Uterus (tissue), 4 donors: ENCODE results near the gene TNIP1. TPM values are rescaled to one million over a fixed set of nuclear protein-coding genes. Genes with fewer than 3 reads are reported as not detected.
A peak's percentile ranks its signal among the peaks of the same experiment; 100 is the strongest.

Experiments used
- DNase-seq, 2 donors: peaks; one replicate each; pipeline ENCODE4 v3.0.0-alpha.2; 2019 to 2020
- H3K27ac ChIP-seq, 2 donors: fragments of 200-600 bp; sonication (generic); 1 replicate in 1 of 2; 2 replicates in 1 of 2; pipeline ENCODE4 v1.5.1; 2016 to 2018
- H3K27me3 ChIP-seq, 2 donors: fragments of 200-600 bp; sonication (generic); one replicate each; pipeline ENCODE4 v1.5.1; 2018 to 2019; ENCODE audit warnings: control low read depth in 1 of 2
- H3K36me3 ChIP-seq, 2 donors: fragments of 200-600 bp; sonication (generic); one replicate each; pipeline ENCODE4 v1.5.1; 2019; ENCODE audit warnings: control low read depth in 1 of 2
- H3K4me1 ChIP-seq, 2 donors: fragments of 200-600 bp; sonication (generic); one replicate each; pipeline ENCODE4 v1.5.1; 2018 to 2019; ENCODE audit warnings: control low read depth in 1 of 2
- H3K4me3 ChIP-seq, 2 donors: fragments of 200-600 bp; sonication (generic); 1 replicate in 1 of 2; 2 replicates in 1 of 2; pipeline ENCODE4 v1.5.1; 2018 to 2019; ENCODE audit warnings: mild to moderate bottlenecking in 1 of 2
- H3K9me3 ChIP-seq, 2 donors: fragments of 200-600 bp; sonication (generic); one replicate each; pipeline ENCODE4 v1.5.1; 2019; ENCODE audit warnings: control low read depth in 1 of 2
- POLR2A ChIP-seq, 2 donors: fragments of 450-650 bp; IDR thresholded peaks; one replicate each; pipeline ENCODE4 v1.6.1; 2016; ENCODE audit warnings: antibody characterized with exemption in 2 of 2, mild to moderate bottlenecking in 1 of 2, moderate library complexity in 1 of 2
- intact Hi-C: fragments of 100-400 bp; cut with DNase I; formaldehyde crosslinking; loops from one replicate; pipeline ENCODE4 v1.15.1; 2023; ENCODE audit warnings: low total_unique reads
- total RNA-seq, 4 donors: library from RNA; depleted of rRNA in 3 of 4; stranded (reverse); fragments of >200 nt in 3 of 4; gene quantifications; one replicate each; pipeline versions ENCODE4 v1.1.0 to v1.2.4, GENCODE V29; 2014 to 2023
- TF ChIP-seq, protein P1 (sequence below), 4 experiments: fragments of 200-600 bp in 2 of 4; fragments of 450-650 bp in 2 of 4; sonication (generic) in 2 of 4; IDR thresholded peaks; one replicate each; pipeline ENCODE4 v1.5.1; 2016 to 2019; ENCODE audit warnings: antibody characterized with exemption in 4 of 4, mild to moderate bottlenecking in 2 of 4, moderate library complexity in 1 of 4
- donor health status: DM: yes; HTN: yes; CAD: no.

The TNIP1 gene
- total RNA-seq, 4 donors from 2014 or later, result 35.6 to 70.8 (median 50.7) TPM

DNA sequence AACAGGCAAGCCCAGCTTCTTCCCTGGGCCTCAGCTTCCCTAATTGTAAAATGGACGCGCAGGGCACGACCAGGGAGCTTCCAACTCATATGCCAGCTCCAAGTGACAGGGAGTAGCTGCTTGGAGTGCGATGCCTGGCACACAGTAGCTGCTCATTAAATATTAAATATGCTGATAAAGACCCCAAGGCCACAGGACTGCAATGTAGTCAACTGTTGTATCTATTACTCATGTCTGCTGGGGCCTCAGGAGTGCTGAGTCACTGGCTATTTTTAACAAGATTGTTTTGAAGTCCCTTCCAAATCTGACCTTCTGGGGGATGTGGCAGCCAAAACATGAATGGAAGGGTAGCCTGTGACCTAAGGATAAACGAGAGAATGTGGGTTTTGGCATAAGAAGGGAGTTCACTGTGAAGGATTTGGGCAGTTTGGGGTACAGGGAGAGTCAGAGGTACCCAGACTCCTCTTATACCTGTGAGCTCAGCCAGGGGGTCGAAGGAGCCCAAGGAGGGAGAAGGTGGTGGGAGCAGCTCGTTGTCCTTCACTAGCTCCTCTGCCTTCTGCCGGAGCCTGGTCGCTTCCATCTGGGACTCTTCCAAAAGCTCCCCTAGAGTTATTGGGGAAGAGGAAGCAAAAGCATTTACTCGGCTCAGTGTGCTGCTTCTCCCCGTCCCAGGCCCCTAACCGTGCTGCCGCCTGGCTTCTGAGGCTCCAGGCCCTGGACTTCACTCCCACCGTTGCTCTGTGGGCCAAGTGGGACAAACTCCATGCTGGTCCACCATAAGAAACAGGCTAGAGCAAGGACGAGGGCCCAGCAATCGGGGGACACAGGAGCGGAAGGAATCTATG lies 17.5 kb downstream of the TNIP1 start:
- intact Hi-C loops, result no loop called here
- no peak overlapping the region for H3K4me3 ChIP-seq
- TF ChIP-seq, protein P1, sequence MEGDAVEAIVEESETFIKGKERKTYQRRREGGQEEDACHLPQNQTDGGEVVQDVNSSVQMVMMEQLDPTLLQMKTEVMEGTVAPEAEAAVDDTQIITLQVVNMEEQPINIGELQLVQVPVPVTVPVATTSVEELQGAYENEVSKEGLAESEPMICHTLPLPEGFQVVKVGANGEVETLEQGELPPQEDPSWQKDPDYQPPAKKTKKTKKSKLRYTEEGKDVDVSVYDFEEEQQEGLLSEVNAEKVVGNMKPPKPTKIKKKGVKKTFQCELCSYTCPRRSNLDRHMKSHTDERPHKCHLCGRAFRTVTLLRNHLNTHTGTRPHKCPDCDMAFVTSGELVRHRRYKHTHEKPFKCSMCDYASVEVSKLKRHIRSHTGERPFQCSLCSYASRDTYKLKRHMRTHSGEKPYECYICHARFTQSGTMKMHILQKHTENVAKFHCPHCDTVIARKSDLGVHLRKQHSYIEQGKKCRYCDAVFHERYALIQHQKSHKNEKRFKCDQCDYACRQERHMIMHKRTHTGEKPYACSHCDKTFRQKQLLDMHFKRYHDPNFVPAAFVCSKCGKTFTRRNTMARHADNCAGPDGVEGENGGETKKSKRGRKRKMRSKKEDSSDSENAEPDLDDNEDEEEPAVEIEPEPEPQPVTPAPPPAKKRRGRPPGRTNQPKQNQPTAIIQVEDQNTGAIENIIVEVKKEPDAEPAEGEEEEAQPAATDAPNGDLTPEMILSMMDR (IDR thresholded peaks at IDR 0.05), result no peak
- TF ChIP-seq POLR2A (IDR thresholded peaks at IDR 0.05), result no peak
- no peaks in the 10 kb centered on the region for H3K27me3 ChIP-seq
- peak; percentile 48 to 65 for DNase-seq
- H3K36me3 ChIP-seq, result no peaks in the 10 kb centered on the region
- no peaks in the 10 kb centered on the region for H3K9me3 ChIP-seq
- H3K4me1 ChIP-seq, result peaks cover 0 to 14% of the 10 kb centered on the region in 2 donors
- H3K27ac ChIP-seq, result peak overlapping the region; percentile 71 to 78

DNA sequence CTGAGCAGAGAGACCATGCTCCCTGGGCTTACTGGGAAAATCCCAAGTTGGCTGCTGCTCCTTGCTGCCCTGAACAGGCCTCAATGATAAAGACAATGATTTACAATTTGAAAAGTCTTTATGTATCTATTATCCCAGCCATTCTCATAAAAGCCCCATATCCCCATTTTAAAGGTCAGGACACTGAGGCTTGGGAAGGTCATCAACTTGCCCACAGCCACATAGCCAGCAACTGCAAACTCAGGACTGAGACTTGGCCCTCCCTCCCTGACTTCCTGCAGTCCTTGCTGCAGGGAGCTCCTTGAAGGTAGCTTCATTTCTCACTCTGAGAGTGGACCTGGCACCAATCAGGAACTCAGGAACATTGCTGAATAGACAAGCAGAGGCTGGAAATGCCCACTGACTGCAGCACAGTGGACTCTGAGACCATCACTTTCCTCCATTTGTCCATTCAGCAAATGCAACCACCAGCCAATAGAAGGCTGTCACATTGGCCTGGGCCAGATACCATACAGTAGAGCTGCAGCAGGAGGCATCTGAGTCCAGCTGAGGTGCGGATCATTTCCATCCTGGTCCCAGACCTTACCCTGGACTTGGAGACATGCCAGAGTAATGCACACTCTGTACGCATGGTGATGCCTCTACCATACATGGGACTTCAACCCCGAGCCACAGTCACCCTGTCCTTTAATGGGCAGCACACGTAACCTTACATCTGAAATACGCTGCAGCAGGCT lies 18.3 kb downstream of the TNIP1 start:
- Histone ChIP-seq H3K4me1 (peaks cover 0 to 13% of the 10 kb centered on the region in 2 donors), H3K27ac (peak overlapping the region; percentile 71 to 78), H3K27me3 (no peaks in the 10 kb centered on the region), H3K4me3 (no peak overlapping the region), H3K36me3 (no peaks in the 10 kb centered on the region), H3K9me3 (no peaks in the 10 kb centered on the region)
- TF ChIP-seq, protein P1 (IDR thresholded peaks at IDR 0.05), result no peak
- no peak for TF ChIP-seq POLR2A (IDR thresholded peaks at IDR 0.05)
- DNase-seq, result no peak
- intact Hi-C loops, result no loop called here

GRCh38 chr5:151060742-151061141 lies 20.1 kb downstream of the TNIP1 start:
- no peak for TF ChIP-seq POLR2A (IDR thresholded peaks at IDR 0.05)
- no peaks in the 10 kb centered on the region for H3K9me3 ChIP-seq
- peaks cover 0 to 13% of the 10 kb centered on the region in 2 donors for H3K4me1 ChIP-seq
- H3K36me3 ChIP-seq, result no peaks in the 10 kb centered on the region
- no peak for DNase-seq
- no peak overlapping the region for H3K4me3 ChIP-seq
- intact Hi-C loops, result no loop called here
- H3K27me3 ChIP-seq, result no peaks in the 10 kb centered on the region
- H3K27ac ChIP-seq, result no peak overlapping the region

DNA sequence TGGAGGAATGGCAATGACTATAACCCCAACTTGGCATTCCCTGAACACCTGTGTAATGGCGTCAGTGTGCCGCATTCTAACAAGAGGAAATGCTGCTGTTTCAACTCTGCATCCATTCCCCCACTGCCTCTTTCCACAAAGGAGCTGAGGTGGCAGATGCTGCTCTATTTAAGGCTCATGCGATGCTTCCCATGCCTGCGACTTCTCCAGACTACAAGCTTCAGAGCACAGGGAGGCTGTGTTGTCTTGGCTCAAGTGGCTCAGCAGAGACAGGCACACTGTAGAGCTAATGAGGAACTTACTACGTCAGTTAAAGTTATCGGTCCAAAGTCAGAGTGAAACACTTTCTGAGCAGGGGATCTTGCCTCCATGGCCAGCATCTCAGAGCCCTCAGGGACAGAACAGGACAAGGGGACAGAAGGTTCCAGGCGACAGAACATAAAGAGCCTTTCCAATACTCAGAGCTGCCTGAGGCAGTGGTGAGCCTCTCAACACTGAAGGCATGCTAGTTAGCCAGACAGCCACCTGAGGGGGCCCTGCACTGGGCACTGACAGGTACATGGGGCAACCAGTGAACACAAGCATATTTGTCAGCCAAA lies 21.8 kb downstream of the TNIP1 start:
- intact Hi-C loops, result no loop called here
- H3K36me3 ChIP-seq, result no peaks in the 10 kb centered on the region
- no peak for DNase-seq
- no peaks in the 10 kb centered on the region for H3K27me3 ChIP-seq
- H3K4me1 ChIP-seq, result peaks cover 0 to 9% of the 10 kb centered on the region in 2 donors
- H3K27ac ChIP-seq, result no peak overlapping the region
- TF ChIP-seq POLR2A (IDR thresholded peaks at IDR 0.05), result no peak
- TF ChIP-seq, protein P1 (IDR thresholded peaks at IDR 0.05), result no peak
- H3K9me3 ChIP-seq, result no peaks in the 10 kb centered on the region
- no peak overlapping the region for H3K4me3 ChIP-seq

DNA sequence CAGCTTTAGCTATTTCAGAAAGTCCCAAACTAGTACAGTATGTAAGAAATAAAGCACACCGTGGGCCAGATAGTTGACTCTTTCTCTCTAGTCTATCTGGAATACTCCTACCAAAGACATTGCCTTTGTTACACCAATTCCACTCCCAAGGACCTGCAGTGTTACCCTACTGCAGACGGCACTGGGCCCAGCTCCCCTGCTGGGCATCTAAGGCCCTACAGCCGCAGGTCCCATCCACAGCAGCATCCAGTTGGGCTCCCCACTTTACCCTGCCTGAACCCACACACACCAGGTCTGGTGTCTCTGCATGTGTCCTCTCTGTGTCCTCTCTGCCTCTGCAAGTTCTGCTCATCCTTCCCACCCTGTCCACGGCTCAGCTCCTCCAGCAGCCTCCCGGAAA lies 22.5 kb downstream of the TNIP1 start:
- H3K36me3 ChIP-seq, result no peaks in the 10 kb centered on the region

More for the DNA sequence above, 22.5 kb downstream of the TNIP1 start:
- peaks cover 0 to 4% of the 10 kb centered on the region in 2 donors for H3K4me1 ChIP-seq
- H3K27me3 ChIP-seq, result no peaks in the 10 kb centered on the region
- H3K9me3 ChIP-seq, result no peaks in the 10 kb centered on the region
- intact Hi-C loops, result no loop called here
- no peak overlapping the region for H3K27ac ChIP-seq
- H3K4me3 ChIP-seq, result no peak overlapping the region
- TF ChIP-seq POLR2A (IDR thresholded peaks at IDR 0.05), result no peak
- TF ChIP-seq, protein P1 (IDR thresholded peaks at IDR 0.05), result no peak
- DNase-seq, result no peak
